Activated CD4-positive, alpha-beta T cell treated with anti-CD3 and anti-CD28 coated beads, Interleukin-2, amount 50 U/mL, for 48 hours (primary cell): ENCODE results near the gene EIF5A2.

ENCODE experiments used
- DNase-seq, 2 experiments: peaks; one replicate each; pipeline ENCODE4 v3.0.0-alpha.2; 2020

EIF5A2 gene

GRCh38 chr3:170848292-170848917 is 60.0 kb downstream of the EIF5A2 start:
- no peak for DNase-seq

DNA sequence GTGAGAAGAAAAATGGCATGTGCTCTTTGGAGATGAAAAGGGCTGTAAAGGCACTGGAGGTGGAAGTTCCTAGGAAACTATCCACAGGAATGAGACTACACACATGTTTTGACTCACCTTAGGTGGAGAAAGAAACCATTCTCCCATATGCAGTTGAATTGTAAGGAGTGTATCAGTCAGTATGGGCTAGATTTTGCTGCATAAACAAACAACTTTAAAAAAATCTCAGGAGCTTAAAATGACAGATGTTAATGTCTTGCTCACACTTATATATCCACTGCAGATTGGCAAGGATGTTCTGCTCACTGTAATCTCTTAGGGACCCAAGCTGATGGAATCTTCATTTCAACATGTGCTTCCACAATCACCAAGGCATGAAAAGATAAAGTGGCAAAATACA is 64.1 kb downstream of the EIF5A2 start:
- DNase-seq, result no peak

DNA sequence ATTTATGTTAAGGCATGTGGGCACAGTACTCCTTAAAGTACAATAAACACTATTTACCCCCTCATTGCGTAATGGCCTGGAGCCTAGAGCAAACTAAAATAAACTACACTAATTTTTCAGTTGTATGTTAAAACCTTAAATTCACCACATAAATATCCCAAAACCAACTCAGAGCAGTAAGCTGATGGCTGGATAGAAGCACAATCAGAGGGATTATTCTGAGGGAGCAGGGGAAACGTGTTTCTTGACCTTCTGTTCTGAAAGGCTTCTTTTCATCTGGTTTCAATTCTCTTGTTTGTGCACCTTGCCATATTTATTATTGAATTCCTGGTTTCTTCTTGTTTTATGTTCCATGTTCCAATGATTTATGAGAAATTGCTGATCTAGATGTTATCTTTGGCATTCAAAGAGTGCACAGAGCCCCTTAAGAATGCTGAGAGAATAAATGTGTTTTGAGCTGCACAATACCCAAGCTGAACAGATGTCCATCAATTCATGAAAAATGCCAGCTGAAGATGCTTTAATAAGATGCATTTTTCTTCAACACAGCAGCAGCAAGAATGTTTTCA is 68.1 kb downstream of the EIF5A2 start:
- DNase-seq, result no peak

DNA sequence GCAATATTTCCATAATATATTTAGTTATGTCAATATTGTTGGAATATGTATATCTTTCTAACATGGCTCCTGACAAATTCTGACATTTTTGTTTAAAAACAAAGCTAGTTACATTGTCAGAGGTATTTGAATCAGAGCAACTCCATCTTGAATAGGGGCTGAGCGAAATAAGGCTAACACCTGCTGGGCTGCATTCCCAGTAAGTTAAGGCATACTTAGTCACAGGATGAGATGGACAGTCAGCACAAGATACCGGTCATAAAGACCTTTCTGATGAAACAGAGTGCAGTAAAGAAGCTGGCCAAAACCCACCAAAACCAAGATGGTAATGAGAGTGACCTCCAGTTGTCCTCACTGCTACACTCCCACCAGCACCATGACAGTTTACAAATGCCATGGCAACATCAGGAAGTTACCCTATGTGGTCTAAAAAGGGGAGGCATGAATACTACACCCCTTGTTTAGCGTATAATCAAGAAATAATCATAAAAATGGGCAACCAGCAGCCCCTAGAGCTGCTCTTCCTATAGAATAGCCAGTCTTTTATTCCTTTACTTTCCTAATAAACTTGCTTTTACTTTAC is 68.8 kb downstream of the EIF5A2 start:
- DNase-seq, result no peak
